ENCODE measurements around the gene TTLL10. TPM values are rescaled to one million over a fixed set of nuclear protein-coding genes. Genes with fewer than 3 reads are reported as not detected.

Gene TTLL10
- total RNA-seq, 1 donor from 2014 or later, result 0.47 TPM

GRCh38 chr1:1177452-1178206, 3.9 kb downstream of the TTLL10 start:
- Mint-ChIP-seq H3K4me3 (no peak overlapping the region), H3K27ac (no peak overlapping the region), H3K27me3 (ENCODE audit: low read depth) (peaks cover 45% of the 10 kb centered on the region), H3K4me1 (peaks cover 6% of the 10 kb centered on the region), H3K9me3 (no peaks in the 10 kb centered on the region), H3K36me3 (no peaks in the 10 kb centered on the region)
- TF ChIP-seq, protein P1, sequence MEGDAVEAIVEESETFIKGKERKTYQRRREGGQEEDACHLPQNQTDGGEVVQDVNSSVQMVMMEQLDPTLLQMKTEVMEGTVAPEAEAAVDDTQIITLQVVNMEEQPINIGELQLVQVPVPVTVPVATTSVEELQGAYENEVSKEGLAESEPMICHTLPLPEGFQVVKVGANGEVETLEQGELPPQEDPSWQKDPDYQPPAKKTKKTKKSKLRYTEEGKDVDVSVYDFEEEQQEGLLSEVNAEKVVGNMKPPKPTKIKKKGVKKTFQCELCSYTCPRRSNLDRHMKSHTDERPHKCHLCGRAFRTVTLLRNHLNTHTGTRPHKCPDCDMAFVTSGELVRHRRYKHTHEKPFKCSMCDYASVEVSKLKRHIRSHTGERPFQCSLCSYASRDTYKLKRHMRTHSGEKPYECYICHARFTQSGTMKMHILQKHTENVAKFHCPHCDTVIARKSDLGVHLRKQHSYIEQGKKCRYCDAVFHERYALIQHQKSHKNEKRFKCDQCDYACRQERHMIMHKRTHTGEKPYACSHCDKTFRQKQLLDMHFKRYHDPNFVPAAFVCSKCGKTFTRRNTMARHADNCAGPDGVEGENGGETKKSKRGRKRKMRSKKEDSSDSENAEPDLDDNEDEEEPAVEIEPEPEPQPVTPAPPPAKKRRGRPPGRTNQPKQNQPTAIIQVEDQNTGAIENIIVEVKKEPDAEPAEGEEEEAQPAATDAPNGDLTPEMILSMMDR (IDR thresholded peaks at IDR 0.05; ENCODE audit: unreplicated experiment), result no peak
- DNase-seq (ENCODE audit: low spot score in 2 of 2, unreplicated experiment in 2 of 2), result no peak

DNA sequence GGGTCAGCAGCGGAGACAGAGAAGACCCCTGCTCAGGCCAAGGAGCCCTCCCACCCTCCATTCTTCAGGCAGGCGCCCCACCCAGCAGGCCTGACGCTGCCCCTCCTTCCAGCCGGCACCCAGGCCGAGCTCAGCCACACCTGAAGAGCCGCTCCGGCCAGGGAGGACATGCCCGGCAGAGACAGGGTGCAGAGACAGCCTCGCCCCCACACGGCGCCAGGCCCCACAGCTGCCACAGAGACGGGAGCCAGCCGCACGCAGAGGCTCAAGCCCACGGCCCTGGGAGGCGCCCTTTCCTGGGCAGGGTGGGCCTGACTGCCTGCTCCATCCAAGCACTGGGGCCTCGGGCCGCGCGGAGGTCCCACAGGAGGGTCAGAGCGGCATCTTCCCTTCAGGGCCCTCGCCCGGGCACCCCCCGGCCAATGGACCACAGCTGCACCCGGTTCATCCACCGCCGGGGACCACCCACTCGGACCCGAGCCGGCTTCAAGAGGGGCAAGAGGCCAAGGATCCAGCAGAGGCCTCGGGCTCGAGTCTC, 5.2 kb downstream of the TTLL10 start:
- H3K27ac Mint-ChIP-seq, result no peak overlapping the region
- H3K4me1 Mint-ChIP-seq, result peaks cover 6% of the 10 kb centered on the region
- no peaks in the 10 kb centered on the region for H3K36me3 Mint-ChIP-seq
- H3K27me3 Mint-ChIP-seq (ENCODE audit: low read depth), result peaks cover 38% of the 10 kb centered on the region
- no peak for DNase-seq (ENCODE audit: low spot score in 2 of 2, unreplicated experiment in 2 of 2)
- TF ChIP-seq, protein P1 (IDR thresholded peaks at IDR 0.05; ENCODE audit: unreplicated experiment), result no peak
- H3K4me3 Mint-ChIP-seq, result no peak overlapping the region
- H3K9me3 Mint-ChIP-seq, result no peaks in the 10 kb centered on the region

GRCh38 chr1:1179346-1179982, 5.8 kb downstream of the TTLL10 start:
- DNase-seq (ENCODE audit: low spot score in 2 of 2, unreplicated experiment in 2 of 2), result peak in 1 of 2 experiments; percentile 17
- Mint-ChIP-seq H3K9me3 (no peaks in the 10 kb centered on the region), H3K27me3 (ENCODE audit: low read depth) (peaks cover 34% of the 10 kb centered on the region), H3K27ac (no peak overlapping the region), H3K4me3 (no peak overlapping the region), H3K4me1 (peaks cover 6% of the 10 kb centered on the region), H3K36me3 (no peaks in the 10 kb centered on the region)
- TF ChIP-seq, protein P1 (IDR thresholded peaks at IDR 0.05; ENCODE audit: unreplicated experiment), result no peak

DNA sequence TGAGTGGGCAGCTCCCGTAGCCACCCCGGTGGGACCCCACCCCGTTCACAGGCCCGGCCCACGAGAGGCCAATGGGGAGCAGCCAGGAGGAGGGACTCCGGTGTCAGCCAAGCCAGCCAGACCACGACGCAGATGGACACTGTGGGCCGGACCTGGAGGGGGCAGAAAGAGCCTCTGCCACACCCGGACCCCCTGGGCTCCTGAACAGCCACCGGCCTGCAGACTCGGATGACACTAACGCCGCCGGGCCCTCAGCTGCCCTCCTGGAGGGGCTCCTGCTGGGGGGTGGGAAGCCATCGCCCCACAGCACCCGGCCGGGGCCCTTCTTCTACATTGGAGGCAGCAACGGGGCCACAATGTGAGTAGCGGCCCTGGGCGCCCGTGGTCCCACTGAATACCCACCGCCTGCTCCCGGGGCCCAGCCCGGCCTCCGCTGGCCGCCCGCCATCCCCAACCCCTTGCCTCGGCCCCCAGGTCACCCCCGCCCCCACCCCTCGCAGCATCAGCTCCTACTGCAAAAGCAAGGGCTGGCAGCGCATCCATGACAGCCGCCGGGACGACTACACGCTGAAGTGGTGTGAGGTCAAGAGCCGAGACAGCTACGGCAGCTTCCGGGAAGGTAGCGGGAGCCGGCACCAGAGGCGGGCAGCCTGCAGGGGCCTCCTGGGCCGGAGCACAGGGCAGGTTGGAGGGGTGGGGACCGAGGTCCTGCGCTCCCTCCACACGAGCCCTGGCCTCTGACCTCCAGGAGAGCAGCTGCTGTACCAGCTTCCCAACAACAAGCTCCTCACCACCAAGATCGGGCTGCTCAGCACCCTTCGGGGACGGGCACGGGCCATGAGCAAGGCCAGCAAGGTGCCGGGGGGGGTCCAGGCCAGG, 6.5 kb downstream of the TTLL10 start:
- no peaks in the 10 kb centered on the region for H3K9me3 Mint-ChIP-seq

More for the DNA sequence above, 6.5 kb downstream of the TTLL10 start:
- H3K4me1 Mint-ChIP-seq, result peaks cover 6% of the 10 kb centered on the region
- no peak overlapping the region for H3K27ac Mint-ChIP-seq
- H3K4me3 Mint-ChIP-seq, result no peak overlapping the region
- TF ChIP-seq, protein P1 (IDR thresholded peaks at IDR 0.05; ENCODE audit: unreplicated experiment), result no peak
- H3K36me3 Mint-ChIP-seq, result no peaks in the 10 kb centered on the region
- peak in 1 of 2 experiments; percentile 21 for DNase-seq (ENCODE audit: low spot score in 2 of 2, unreplicated experiment in 2 of 2)
- H3K27me3 Mint-ChIP-seq (ENCODE audit: low read depth), result peaks cover 29% of the 10 kb centered on the region

Data from mesothelial cell of epicardium (in vitro differentiated cells).